GM19397 (cell line): ENCODE data around the gene PABPN1.
"Not testable (repeated sequence)": the region's sequence is repeated elsewhere in the genome, so short reads cannot be mapped to it uniquely, and the experiment has no call there.

Experiments
- ATAC-seq: cut with Tn5 transposase; IDR thresholded peaks from one replicate; pipeline ENCODE4 v1.9.1; 2021; ENCODE audit warnings: mild to moderate bottlenecking, moderate library complexity; ENCODE audit not compliant: unreplicated experiment

PABPN1 gene

GRCh38 chr14:23301288-23301968 lies 19.8 kb upstream of the PABPN1 start:
- peak; percentile 79 for ATAC-seq

GRCh38 chr14:23301969-23302289 lies 19.3 kb upstream of the PABPN1 start:
- ATAC-seq, result peak; percentile 14

GRCh38 chr14:23302290-23303225 lies 18.7 kb upstream of the PABPN1 start, which contains the start of gene PPP1R3E:
TSS of gene PPP1R3E (minus strand) at chr14:23302859. CDS start at chr14:23302576, 283 bp downstream.
- peak; percentile 33 for ATAC-seq

- no peak for ATAC-seq
Observed at GRCh38 chr14:23306412-23307145, 14.7 kb upstream of the PABPN1 start, which contains the start of gene BCL2L2. TSS of gene BCL2L2 (plus strand) at chr14:23306833. CDS start at chr14:23307768, 935 bp downstream.

- no peak for ATAC-seq
Observed at GRCh38 chr14:23307146-23307530, 14.1 kb upstream of the PABPN1 start.

GRCh38 chr14:23307687-23308644 lies 13.3 kb upstream of the PABPN1 start:
- no peak for ATAC-seq

GRCh38 chr14:23308721-23309445 lies 12.4 kb upstream of the PABPN1 start:
- no peak for ATAC-seq

- ATAC-seq, result no peak
Observed at GRCh38 chr14:23310546-23310945, 10.7 kb upstream of the PABPN1 start.

- ATAC-seq, result no peak
Observed at GRCh38 chr14:23316300-23316699, 5.0 kb upstream of the PABPN1 start.

GRCh38 chr14:23319746-23320583 lies 1.3 kb upstream of the PABPN1 start:
- no peak for ATAC-seq

- peak; percentile 10 for ATAC-seq
Observed at GRCh38 chr14:23321572-23322547, 603 bp downstream of the PABPN1 start.

GRCh38 chr14:23322568-23323517 lies 1.6 kb downstream of the PABPN1 start:
- no peak for ATAC-seq

GRCh38 chr14:23323838-23324454 lies 2.7 kb downstream of the PABPN1 start:
- no peak for ATAC-seq

GRCh38 chr14:23324455-23324846 lies 3.2 kb downstream of the PABPN1 start:
- ATAC-seq, result no peak

- no peak for ATAC-seq
Observed at GRCh38 chr14:23324993-23325392, 3.7 kb downstream of the PABPN1 start.

- ATAC-seq, result not testable (repeated sequence)
Observed at GRCh38 chr14:23325746-23326145, 4.5 kb downstream of the PABPN1 start.
